HG02973 (cell line): ENCODE measurements around the gene WEE2.
"Not testable (repeated sequence)": the region's sequence is repeated elsewhere in the genome, so short reads cannot be mapped to it uniquely, and the experiment has no call there.

Source experiments
- ATAC-seq: cut with Tn5 transposase; IDR thresholded peaks from one replicate; pipeline ENCODE4 v1.9.1; 2021; ENCODE audit warnings: moderate library complexity; ENCODE audit not compliant: unreplicated experiment

The WEE2 gene

DNA sequence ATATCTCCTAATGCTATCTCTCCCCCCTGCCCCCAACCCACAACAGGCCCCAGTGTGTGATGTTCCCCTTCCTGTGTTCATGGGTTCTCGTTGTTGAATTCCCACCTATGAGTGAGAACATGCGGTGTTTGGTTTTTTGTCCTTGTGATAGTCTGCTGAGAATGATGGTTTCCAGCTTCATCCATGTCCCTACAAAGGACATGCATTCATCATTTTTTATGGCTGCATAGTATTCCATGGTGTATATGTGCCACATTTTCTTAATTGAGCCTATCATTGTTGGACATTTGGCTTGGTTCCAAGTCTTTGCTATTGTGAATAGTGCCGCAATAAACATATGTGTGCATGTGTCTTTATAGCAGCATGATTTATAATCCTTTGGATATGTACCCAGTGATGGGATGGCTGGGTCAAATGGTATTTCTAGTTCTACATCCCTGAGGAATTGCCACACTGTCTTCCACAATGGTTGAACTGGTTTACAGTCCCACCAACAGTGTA is 62.0 kb downstream of the WEE2 start:
- not testable (repeated sequence) for ATAC-seq

DNA sequence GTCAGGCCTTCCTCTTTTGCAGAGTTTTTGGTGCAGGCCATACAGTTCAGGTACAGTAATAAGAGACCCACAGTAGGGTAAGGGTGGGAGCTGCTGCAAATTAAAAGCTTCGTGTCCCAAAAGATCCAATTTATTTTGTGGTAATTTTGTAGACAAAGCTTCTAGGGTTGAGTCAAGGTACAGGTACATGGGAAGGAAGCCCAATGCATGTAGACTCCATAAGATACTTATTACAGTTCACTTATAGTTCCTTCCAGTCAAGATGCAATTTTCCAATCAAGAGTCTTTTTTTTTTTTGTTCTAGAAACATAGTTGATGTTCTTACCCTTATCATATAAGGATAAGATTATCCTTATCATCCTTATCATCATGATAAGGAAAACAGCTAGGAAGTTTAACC is 68.2 kb downstream of the WEE2 start, which contains the start of gene TAS2R4:
Gene TAS2R4 (plus strand): TSS at position 301 of the 400 bp plus-strand sequence. CDS start 1,815 bp downstream, outside the sequence.
- ATAC-seq = no peak
